Nephron (organoid): ENCODE results near the gene CCDC71L.

ENCODE experiments used
- H3K27ac Mint-ChIP-seq, 3 experiments: 2 replicates each; pipeline ENCODE4 v1.8.0; 2020; ENCODE audit warnings: mixed read lengths in 3 of 3, mild to moderate bottlenecking in 2 of 3, moderate library complexity in 1 of 3
- H3K27me3 Mint-ChIP-seq: 2 replicates; pipeline ENCODE4 v1.8.0; 2021; ENCODE audit warnings: low read depth, mild to moderate bottlenecking, moderate library complexity, mixed read lengths
- H3K36me3 Mint-ChIP-seq: 2 replicates; pipeline ENCODE4 v1.8.0; 2020; ENCODE audit warnings: low read depth, mixed read lengths
- H3K4me1 Mint-ChIP-seq: 2 replicates; pipeline ENCODE4 v1.8.0; 2020; ENCODE audit warnings: mixed read lengths
- H3K4me3 Mint-ChIP-seq, 3 experiments: 2 replicates each; pipeline ENCODE4 v1.8.0; 2020; ENCODE audit warnings: mild to moderate bottlenecking in 3 of 3, mixed read lengths in 3 of 3, moderate library complexity in 2 of 3
- H3K9me3 Mint-ChIP-seq: 2 replicates; pipeline ENCODE4 v1.8.0; 2020; ENCODE audit warnings: mixed read lengths
- TF ChIP-seq, protein P1 (sequence below), 3 experiments: fragments of 200-600 bp; sonication (generic); IDR thresholded peaks; one replicate each; pipeline ENCODE4 v1.5.0; 2021; ENCODE audit warnings: antibody characterized with exemption in 3 of 3; ENCODE audit not compliant: unreplicated experiment in 3 of 3

CCDC71L gene

GRCh38 chr7:106659166-106659962 is 1.6 kb downstream of the CCDC71L start:
- Mint-ChIP-seq H3K27ac (peak overlapping the region; percentile 69 to 89 (median 82)), H3K36me3 (no peaks in the 10 kb centered on the region), H3K4me1 (peaks cover 16% of the 10 kb centered on the region), H3K27me3 (no peaks in the 10 kb centered on the region), H3K9me3 (no peaks in the 10 kb centered on the region), H3K4me3 (peak overlapping the region; percentile 86 to 93 (median 93))
- TF ChIP-seq, protein P1, sequence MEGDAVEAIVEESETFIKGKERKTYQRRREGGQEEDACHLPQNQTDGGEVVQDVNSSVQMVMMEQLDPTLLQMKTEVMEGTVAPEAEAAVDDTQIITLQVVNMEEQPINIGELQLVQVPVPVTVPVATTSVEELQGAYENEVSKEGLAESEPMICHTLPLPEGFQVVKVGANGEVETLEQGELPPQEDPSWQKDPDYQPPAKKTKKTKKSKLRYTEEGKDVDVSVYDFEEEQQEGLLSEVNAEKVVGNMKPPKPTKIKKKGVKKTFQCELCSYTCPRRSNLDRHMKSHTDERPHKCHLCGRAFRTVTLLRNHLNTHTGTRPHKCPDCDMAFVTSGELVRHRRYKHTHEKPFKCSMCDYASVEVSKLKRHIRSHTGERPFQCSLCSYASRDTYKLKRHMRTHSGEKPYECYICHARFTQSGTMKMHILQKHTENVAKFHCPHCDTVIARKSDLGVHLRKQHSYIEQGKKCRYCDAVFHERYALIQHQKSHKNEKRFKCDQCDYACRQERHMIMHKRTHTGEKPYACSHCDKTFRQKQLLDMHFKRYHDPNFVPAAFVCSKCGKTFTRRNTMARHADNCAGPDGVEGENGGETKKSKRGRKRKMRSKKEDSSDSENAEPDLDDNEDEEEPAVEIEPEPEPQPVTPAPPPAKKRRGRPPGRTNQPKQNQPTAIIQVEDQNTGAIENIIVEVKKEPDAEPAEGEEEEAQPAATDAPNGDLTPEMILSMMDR (IDR thresholded peaks at IDR 0.05; ENCODE audit: unreplicated experiment in 3 of 3) = no peak

GRCh38 chr7:106658316-106659165 is 2.4 kb downstream of the CCDC71L start:
- Mint-ChIP-seq H3K27me3 (no peaks in the 10 kb centered on the region), H3K4me3 (peak overlapping the region; percentile 72 to 93 (median 86)), H3K36me3 (no peaks in the 10 kb centered on the region), H3K4me1 (peaks cover 16% of the 10 kb centered on the region), H3K27ac (no peak overlapping the region), H3K9me3 (no peaks in the 10 kb centered on the region)
- TF ChIP-seq, protein P1 (IDR thresholded peaks at IDR 0.05; ENCODE audit: unreplicated experiment in 3 of 3) = no peak

DNA sequence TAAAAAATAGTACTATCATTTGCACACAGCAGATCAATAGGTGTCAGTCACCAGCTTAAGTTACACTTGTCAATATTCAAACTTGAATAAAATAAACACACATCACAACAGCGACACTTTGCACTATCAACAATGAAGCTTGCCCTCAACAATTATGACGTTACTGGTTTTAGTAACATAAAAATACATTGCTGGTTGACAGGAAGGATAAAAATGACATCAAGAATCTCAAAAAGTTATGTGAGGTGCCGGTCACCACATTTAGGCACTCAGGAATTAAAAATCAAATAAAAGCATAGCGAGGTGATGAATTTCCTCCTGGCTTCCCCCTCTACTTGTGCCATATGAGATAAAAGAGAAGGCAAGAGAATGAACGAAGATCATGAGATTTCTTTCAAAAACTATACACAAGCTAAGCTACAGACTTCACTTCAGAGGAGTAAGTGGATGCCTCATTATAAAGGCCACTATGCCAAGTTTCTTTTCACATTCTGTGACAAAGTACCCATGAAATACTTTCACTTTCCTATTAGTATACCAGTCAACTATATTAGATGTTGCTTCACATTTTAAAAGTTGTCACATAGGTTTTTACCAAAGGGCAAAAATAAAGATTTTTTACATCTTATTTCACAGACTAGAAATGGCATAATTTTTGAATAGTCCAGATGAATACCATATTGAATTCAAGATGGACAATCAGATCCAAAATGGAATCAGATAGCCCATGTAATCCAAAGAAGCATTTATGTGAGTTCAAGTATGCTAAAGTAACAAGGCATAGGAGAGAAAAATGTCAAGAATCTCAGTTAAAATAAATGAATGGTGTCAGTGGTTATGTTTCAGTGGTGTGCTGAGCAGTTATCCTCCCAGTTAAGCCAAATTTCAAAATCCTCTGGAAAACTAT is 3.6 kb downstream of the CCDC71L start:
- H3K27me3 Mint-ChIP-seq = no peaks in the 10 kb centered on the region
- no peak overlapping the region for H3K27ac Mint-ChIP-seq
- H3K9me3 Mint-ChIP-seq = no peaks in the 10 kb centered on the region
- no peaks in the 10 kb centered on the region for H3K36me3 Mint-ChIP-seq
- TF ChIP-seq, protein P1 (IDR thresholded peaks at IDR 0.05; ENCODE audit: unreplicated experiment in 3 of 3) = no peak
- H3K4me1 Mint-ChIP-seq = peaks cover 16% of the 10 kb centered on the region
- peak overlapping the region; percentile 26 to 50 (median 33) for H3K4me3 Mint-ChIP-seq

DNA sequence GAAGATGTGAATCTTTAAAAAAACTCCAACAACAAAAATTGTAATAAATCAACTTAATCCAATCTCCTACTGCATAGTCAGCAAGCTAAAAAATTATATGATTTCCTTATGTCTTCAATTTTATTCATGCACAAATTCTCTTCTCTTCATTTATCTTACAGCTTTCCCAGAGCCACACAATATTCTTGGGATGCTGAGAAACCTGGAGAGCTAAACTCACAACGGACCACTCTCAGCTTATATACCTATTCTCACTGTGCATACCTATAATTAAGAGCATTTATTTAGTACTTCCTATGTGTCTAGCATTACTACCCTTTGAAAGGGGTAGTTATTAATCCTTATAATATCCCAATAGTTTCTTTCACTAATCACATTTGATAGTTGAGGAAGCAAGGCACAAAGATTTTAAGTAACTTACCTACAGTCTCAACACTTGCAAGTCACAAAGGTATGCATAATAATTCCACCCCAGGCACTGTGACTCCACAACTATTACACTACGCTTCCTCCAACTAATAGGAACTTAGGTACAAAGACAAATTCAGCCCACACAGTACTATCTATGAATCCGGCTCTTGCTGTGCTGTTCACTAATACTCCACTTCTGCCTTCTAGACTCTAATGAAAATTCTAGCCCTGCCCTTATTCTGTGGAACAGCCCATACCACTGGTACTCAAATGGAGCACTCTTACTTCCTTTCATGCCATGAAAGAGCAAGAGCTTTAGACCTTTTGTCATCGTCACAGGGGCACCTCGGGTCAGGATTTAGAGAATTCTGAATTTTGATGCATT is 5.1 kb downstream of the CCDC71L start:
- Mint-ChIP-seq H3K9me3 (no peaks in the 10 kb centered on the region), H3K4me1 (peaks cover 16% of the 10 kb centered on the region), H3K27me3 (no peaks in the 10 kb centered on the region), H3K36me3 (no peaks in the 10 kb centered on the region), H3K4me3 (no peak overlapping the region), H3K27ac (no peak overlapping the region)
- TF ChIP-seq, protein P1 (IDR thresholded peaks at IDR 0.05; ENCODE audit: unreplicated experiment in 3 of 3) = no peak

GRCh38 chr7:106653488-106653887 is 7.5 kb downstream of the CCDC71L start:
- no peaks in the 10 kb centered on the region for H3K9me3 Mint-ChIP-seq
- no peak overlapping the region for H3K27ac Mint-ChIP-seq
- peaks cover 4% of the 10 kb centered on the region for H3K4me1 Mint-ChIP-seq
- TF ChIP-seq, protein P1 (IDR thresholded peaks at IDR 0.05; ENCODE audit: unreplicated experiment in 3 of 3) = no peak
- no peak overlapping the region for H3K4me3 Mint-ChIP-seq
- H3K36me3 Mint-ChIP-seq = no peaks in the 10 kb centered on the region
- no peaks in the 10 kb centered on the region for H3K27me3 Mint-ChIP-seq
